Dedifferentiated amniotic fluid mesenchymal stem cell (primary cell): ENCODE results near the gene RSPH6A.
"Not testable (repeated sequence)": the region's sequence is repeated elsewhere in the genome, so short reads cannot be mapped to it uniquely, and the experiment has no call there.

Experiments
- DNase-seq: peaks from one replicate; pipeline ENCODE4 v3.0.0-alpha.2; 2016; ENCODE audit errors: extremely low spot score

Gene RSPH6A

DNA sequence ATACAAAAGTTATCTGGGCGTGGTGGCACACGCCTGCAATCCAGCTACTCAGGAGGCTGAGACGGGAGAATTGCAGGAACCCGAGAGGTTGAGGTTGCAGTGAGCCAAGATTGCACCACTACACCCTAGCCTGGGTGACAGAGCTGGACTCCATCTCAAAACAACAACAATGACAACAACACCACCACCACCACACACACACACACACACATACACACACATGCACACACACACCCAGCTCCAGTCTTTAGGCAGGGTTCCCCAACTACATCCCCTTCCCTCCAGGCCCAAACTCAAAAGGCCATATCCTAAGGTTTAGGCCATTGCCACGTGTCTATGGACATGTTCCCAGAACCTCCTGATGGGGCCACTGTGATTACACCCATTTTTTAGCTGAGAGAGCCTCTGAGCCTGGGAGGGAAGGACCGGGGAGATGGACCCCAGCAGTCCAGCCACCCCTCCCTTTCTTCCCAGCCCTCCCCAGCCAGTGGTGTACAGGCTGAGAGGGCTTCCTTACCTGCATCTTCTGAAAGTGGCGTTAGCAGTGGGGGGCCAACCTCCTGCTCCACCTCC is 13.4 kb downstream of the RSPH6A start:
- no peak for DNase-seq

DNA sequence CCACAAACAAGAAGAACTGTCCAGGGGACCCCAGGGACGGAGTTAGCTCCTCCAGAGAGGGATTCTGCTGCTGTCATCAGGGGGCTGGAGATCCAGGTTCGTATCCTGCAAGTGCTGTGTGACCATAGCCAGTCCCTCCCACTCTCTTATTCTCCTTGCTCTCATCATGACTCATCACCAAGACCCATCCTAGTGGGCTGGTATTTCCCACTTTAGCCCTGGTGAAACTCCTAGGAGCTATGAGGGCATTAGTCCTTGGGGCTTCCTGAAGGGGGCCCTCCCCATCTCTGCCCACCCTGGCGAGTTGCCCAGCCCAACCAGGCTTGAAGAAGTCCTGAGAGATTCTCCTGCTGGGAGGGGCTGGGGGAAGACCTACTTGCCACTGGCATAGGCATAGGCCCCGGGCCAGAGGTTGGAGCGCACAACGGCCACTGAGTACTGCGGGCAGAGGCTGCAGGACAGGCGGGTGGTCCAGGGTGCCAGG is 15.0 kb downstream of the RSPH6A start:
- DNase-seq, result no peak

DNA sequence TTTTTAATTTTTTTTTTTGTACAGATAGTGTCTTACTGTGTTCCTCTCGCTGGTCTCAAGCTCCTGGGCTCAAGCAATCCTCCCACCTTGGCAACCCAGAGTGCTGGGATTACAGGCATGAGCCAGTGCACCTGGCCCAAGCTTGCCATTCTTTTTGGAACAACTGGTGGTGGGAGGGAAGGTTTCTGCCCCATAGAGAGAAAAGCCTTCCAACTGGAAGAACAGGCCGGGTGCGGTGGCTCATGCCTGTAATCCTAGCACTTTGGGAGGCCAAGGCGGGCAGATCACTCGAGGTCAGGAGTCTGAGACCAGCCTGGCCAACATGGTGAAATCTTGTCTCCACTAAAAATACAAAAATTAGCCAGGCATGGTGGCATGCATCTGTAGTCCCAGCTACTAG is 15.6 kb downstream of the RSPH6A start:
- DNase-seq, result not testable (repeated sequence)

GRCh38 chr19:45798995-45799517 is 16.1 kb downstream of the RSPH6A start:
- peak; percentile 88 for DNase-seq

DNA sequence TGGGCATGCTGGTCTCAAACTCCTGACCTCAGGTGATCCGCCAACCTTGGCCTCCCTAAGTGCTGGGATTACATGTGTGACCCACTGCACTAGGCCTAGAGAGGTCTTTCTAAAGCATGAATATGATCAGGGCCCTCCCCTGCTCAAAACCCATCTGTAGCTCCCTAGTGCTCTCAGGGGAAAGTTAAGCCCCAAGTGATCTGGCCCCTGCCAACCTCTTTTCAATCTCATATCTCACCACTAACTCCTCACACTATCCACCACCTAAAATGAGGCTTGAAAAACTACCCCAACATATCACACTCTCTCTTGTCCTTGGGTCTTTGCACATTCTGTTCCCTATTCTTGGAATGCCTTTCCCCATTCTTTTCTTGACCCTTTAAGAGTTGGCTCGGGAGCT is 20.5 kb downstream of the RSPH6A start:
- no peak for DNase-seq

DNA sequence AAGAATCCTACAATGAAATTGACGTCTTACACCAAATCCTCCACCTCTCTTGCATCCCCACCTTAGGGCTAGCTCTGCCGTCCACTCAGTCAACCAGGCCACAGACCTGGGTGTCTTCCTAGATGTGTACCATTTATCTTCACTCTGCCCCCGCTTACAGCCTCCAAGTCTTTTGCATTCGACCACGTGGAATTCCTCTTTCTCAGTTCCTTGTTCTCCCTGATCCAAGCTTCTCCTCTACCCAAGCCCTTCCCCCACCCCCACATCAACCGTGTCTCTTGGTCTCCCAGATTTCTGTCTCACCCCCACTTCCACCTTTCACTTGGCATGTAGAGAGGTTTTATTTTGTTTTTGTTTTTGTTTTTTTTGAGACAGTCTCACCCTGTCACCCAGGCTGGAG is 21.2 kb downstream of the RSPH6A start:
- DNase-seq, result no peak

GRCh38 chr19:45793178-45793564 is 21.9 kb downstream of the RSPH6A start:
- DNase-seq, result no peak

DNA sequence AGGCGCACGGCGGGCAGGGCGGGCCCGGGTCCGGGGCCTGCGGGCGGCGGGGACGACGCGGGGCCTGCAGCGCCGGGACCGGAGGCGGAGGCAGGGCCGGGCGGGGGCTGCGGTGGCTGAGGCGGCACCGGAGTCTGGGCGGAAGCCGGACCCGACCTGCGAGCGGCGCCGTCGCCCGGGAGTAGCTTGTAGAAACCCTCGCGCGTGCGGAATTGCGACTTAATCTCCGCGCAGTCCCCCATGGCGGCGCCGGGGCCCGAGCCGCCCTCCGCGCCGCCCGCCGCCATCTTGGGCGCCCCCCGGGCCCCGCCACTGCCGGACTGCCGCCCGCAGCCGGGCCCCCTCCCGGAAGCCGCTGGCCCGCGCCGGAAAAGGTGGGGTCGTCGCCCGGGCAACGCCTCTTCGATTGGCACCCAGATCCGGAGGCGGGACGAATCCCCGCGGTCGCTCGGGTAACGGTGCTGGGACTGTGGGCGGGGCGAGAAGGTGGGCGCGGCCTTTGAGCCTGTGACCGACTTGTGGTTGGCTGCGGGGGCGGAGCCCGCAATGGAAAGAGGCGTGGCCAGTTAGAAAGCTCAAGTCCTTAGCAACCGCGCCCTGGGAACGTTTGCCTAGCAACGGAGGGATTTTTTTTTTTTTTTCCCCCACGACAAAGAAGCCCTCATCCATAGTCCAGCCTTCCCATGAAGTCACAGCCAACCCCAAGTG is 22.5 kb downstream of the RSPH6A start, which contains the start of gene DMWD:
Gene DMWD (minus strand): TSS at position 376 of the 708 bp plus-strand sequence. CDS start 89 bp downstream, at position 287.
- DNase-seq, result peak; percentile 99

DNA sequence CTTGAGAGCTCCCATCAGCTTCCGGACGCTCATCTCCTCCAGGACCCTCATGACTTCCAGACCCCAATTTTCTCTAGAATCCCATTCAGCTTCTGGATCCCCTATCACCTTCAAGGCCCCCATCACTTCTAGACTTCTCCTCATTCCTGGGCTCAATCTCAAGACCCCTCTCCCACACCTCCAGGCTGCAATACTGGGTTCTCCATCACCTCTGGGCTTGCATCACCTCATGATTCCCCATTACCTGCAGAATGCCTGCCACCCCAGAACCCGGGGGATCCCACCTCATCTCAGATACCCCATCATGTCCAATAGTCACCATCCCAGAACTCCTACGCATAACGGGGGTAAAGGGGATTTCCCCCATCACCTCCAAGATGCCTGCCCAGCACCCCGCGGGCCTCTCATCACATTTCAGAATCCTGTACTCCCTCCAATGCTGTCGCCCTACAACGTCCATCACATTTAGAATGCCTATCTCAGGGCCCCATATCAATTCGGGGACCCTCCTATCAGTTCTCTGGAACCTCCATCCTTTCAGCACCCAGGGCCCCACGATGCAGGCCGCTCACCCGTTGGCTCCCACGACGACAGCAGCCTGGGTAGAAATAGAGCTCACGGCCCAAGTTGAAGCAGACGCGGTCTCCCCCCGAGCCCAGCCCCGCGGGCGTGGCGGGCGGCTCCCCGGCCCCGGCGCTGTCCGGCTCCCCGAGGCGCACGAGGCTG is 23.2 kb downstream of the RSPH6A start:
- peak; percentile 14 for DNase-seq

DNA sequence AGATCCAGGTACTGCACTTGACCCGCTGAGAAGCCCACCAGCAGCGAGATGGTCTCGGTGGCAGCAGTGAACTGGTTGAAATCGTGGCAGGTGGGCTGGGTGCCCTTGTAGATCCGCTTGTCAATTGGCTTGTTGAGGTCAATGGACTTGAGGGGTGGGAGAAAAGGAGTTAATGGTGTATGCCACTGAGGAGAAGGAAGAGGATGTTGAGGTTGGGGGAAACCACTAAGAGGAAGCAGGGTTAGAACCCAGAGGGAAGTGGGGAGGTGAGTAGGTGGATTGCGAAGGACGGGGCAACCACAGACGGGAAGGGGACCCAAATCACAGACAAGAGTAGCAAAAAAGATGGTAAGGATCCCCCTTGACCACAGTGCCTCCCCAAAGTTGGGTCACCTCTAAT is 24.2 kb downstream of the RSPH6A start:
- no peak for DNase-seq

- peak; percentile 12 for DNase-seq
These were observed 25.9 kb downstream of the RSPH6A start for GRCh38 chr19:45789035-45789786.

GRCh38 chr19:45786533-45786894 is 28.6 kb downstream of the RSPH6A start:
- peak; percentile 11 for DNase-seq

GRCh38 chr19:45785781-45786532 is 29.2 kb downstream of the RSPH6A start:
- peak; percentile 4 for DNase-seq

DNA sequence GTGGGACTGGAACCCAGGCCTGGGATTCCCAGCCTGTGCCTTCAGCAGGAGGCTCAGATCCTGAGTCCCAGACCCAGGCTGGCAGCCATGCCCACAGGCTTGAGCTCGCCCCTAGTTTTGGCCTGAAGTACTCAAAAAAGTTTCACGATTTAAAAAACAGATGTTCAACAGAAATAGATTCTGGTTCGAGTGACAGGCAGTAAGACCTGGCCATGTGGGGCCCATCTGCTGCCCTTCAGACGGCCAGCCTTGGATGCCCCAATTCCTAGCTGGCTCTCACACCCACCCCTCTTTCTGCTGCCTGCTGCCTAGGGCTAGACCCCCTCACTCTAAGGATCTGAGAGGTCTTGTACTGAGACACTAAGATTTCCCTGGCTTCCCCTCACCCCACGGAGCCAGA is 30.0 kb downstream of the RSPH6A start:
- no peak for DNase-seq

DNA sequence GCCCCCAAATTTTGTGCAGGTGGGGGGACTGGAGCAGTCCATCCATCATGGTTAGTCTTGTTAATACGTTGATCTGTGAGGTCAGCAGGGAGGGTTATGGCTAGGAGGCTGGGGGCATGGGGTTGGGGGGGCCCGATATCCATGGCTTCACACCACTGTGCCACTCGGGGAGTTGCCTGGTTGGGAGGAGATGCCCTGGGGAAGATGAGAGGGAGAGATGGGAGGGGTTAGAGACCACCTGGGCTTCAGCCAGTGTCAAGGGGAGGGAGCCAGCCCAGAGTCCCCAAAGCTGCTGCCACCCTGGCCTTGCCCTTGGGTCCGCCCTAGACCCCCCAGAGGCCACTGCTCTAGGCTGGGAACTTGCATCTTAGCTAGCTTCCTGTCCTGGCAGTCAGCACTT is 31.0 kb downstream of the RSPH6A start:
- no peak for DNase-seq

DNA sequence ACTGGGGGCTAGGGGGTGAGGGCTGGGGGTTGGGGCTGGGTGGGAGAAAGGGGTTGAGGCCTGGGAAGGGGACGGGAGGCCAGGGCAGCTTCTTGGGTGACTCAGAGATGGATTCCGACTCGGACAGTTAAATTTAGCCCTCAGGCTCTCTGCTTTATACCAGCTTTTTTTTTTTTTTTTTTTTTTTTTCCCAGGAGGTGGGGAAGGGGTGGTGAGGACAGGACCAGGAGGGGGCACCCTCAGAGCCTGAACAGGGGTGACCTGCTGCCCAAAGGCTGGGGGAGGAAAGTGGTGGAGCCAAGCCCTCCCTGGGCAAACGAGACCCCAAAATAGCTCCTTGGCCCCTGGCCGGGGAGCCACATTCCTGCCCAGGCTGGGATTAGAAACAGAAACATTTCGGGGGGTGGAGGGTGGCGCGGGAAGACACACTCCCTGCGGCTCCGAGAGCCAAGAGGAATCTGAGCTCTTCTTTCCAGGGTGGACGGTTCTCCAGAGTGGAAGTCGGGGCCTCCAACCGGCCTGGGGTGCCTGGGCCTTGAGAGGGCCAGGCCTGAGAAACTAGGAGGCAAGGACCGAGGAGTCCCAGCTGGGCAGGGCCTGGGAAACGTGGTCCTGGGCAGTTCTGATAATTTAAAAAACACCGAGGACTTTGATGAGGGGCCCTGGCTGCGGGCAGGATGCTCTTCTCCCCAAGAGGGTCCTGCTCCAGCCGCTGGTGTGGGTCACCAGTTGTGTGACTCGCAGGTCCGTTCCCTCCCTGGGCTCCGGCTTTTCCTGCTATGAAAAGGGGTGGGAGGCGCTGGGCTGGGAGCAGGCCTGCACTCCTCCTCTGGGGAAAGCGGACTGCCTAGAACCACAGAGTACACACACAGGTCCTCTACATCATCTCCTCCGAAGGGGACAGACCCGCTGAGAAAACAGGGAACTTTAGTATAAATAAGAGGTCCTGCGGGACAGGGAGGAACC is 32.0 kb downstream of the RSPH6A start:
- DNase-seq, result peak; percentile 86

GRCh38 chr19:45782162-45782691 is 32.9 kb downstream of the RSPH6A start, which contains the start of gene DMPK:
Gene DMPK (minus strand): TSS chr19:45782490. CDS start chr19:45782352, 138 bp downstream.
- DNase-seq, result no peak

DNA sequence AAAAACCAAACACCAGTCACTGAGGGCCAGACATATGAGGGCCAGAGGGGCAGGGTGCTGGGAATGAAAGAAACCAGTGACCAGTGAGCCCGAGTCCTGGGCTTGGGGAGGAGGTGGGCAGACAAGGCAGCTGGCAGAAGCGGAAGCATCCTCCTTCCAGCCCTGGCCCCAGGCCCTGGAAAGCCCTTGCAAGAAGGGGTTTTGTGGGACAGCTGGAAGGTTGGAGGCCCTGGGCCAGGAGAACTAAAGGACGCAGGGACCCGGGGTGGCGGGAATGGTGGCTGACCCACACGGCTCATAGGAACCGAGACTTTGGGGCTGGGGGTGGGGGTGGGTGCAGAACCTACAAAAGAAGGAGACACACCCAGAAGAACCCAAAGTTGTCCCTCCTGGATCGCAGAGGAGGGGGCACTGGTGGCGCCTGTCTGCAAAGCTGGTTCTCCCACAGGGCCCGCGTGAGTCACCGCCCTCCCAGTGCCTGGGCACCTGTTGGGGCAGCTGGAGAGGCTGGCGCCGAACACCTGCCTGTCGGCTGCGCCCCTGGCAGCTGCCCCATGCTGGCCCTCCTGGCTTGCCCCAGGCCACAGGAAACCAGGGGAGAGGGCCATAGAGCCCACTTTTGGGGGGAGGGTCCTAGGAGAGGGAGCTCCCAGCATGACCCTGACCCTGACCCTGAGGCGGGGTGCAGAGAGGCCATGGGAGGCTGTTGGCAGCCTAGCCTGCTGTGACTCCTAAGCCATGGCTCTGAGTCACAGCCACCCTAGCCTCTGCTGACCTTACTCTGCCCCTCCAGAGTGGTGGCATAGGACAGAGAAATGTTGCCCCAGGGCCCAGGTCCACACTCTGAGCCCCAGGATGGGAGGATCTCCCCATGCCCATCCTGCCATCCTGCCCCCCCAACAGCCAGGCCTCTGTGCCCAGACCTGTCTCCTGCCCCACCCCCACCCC is 33.6 kb downstream of the RSPH6A start:
- DNase-seq, result no peak
